Loucy (cell line): ENCODE measurements around the gene AK4.

Experiments
- H2AFZ ChIP-seq: fragments of 200-600 bp; sonication (generic); 2 replicates; pipeline ENCODE4 v1.6.0; 2016; ENCODE audit warnings: antibody characterized with exemption, mild to moderate bottlenecking, low read length, moderate library complexity
- H3F3A ChIP-seq: fragments of 200-600 bp; 2 replicates; pipeline ENCODE4 v1.6.0; 2016; ENCODE audit warnings: antibody characterized with exemption, low read depth, mild to moderate bottlenecking
- H3K27me3 ChIP-seq: fragments of 200-600 bp; sonication (generic); 2 replicates; pipeline ENCODE4 v1.6.1; 2014; ENCODE audit warnings: low read length, mild to moderate bottlenecking; ENCODE audit not compliant: insufficient read depth, poor library complexity, severe bottlenecking
- H3K36me3 ChIP-seq: fragments of 200-600 bp; sonication (generic); 2 replicates; pipeline ENCODE4 v1.6.1; 2016; ENCODE audit warnings: low read length; ENCODE audit not compliant: insufficient read depth
- H3K4me1 ChIP-seq: fragments of 200-600 bp; sonication (generic); 2 replicates; pipeline ENCODE4 v1.5.1; 2014; ENCODE audit warnings: low read length, mild to moderate bottlenecking; ENCODE audit not compliant: insufficient read depth, poor library complexity, severe bottlenecking
- H3K4me2 ChIP-seq: fragments of 200-600 bp; sonication (generic); 2 replicates; pipeline ENCODE4 v1.6.0; 2014; ENCODE audit warnings: antibody characterized with exemption, low read length, low read depth, mild to moderate bottlenecking; ENCODE audit not compliant: poor library complexity, severe bottlenecking
- H3K4me3 ChIP-seq: fragments of 200-600 bp; sonication (generic); 2 replicates; pipeline ENCODE4 v1.5.1; 2014; ENCODE audit warnings: low read length, mild to moderate bottlenecking, mixed read lengths; ENCODE audit not compliant: poor library complexity, severe bottlenecking
- H3K79me2 ChIP-seq: fragments of 200-600 bp; sonication (generic); 2 replicates; pipeline ENCODE4 v1.6.1; 2014; ENCODE audit warnings: low read length; ENCODE audit not compliant: insufficient read depth
- H3K9ac ChIP-seq: fragments of 200-600 bp; sonication (generic); 2 replicates; pipeline ENCODE4 v1.6.0; 2014; ENCODE audit warnings: mild to moderate bottlenecking, low read depth, low read length, moderate library complexity; ENCODE audit not compliant: poor library complexity, severe bottlenecking
- H3K9me2 ChIP-seq: fragments of 200-600 bp; sonication (generic); replicated peaks from 2 replicates; pipeline ENCODE4 v1.6.1; 2016; ENCODE audit warnings: low read depth, low read length, mixed read lengths
- H3K9me3 ChIP-seq: fragments of 200-600 bp; sonication (generic); 2 replicates; pipeline ENCODE4 v1.6.1; 2014; ENCODE audit warnings: mild to moderate bottlenecking, antibody characterized with exemption, low read length, low read depth; ENCODE audit not compliant: insufficient read depth
- H4K20me1 ChIP-seq: fragments of 200-600 bp; sonication (generic); 2 replicates; pipeline ENCODE4 v1.6.0; 2014; ENCODE audit warnings: antibody characterized with exemption, low read length, mild to moderate bottlenecking; ENCODE audit not compliant: insufficient read depth, poor library complexity, severe bottlenecking
- EZH2phosphoT487 ChIP-seq: fragments of 200-600 bp; IDR thresholded peaks from 2 replicates; pipeline ENCODE4 v1.6.1; 2018; ENCODE audit warnings: antibody characterized with exemption, mild to moderate bottlenecking, moderate library complexity, borderline replicate concordance
- TF ChIP-seq, protein P1 (sequence below): fragments of 200-600 bp; sonication (generic); conservative IDR thresholded peaks from 2 replicates; pipeline ENCODE4 v1.5.1; 2014; ENCODE audit warnings: mild to moderate bottlenecking, antibody characterized with exemption, low read length

AK4 gene

DNA sequence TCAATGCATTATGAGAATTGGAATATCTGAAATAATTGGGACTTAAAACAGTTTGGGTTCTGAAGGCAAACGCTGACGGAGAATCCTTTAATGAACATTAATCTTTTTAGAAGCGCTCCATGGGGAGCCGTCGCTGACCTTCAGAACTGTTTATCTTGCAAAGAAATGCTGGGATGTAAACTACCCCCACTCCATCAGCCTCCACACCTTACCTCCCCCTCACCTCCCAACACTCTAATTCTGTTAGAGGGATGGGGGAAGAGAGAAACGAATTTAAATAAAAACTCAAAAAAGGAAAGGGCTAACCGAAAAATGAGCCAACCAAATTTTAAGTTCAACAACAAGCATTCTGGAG lies 117.3 kb downstream of the AK4 start:
- no peaks in the 10 kb centered on the region for H3F3A ChIP-seq
- no peaks in the 10 kb centered on the region for H3K79me2 ChIP-seq
- H3K9ac ChIP-seq, result no peak overlapping the region
- H3K9me2 ChIP-seq, result no peaks in the 10 kb centered on the region
- H3K4me1 ChIP-seq, result peaks cover 4% of the 10 kb centered on the region
- TF ChIP-seq, protein P1, sequence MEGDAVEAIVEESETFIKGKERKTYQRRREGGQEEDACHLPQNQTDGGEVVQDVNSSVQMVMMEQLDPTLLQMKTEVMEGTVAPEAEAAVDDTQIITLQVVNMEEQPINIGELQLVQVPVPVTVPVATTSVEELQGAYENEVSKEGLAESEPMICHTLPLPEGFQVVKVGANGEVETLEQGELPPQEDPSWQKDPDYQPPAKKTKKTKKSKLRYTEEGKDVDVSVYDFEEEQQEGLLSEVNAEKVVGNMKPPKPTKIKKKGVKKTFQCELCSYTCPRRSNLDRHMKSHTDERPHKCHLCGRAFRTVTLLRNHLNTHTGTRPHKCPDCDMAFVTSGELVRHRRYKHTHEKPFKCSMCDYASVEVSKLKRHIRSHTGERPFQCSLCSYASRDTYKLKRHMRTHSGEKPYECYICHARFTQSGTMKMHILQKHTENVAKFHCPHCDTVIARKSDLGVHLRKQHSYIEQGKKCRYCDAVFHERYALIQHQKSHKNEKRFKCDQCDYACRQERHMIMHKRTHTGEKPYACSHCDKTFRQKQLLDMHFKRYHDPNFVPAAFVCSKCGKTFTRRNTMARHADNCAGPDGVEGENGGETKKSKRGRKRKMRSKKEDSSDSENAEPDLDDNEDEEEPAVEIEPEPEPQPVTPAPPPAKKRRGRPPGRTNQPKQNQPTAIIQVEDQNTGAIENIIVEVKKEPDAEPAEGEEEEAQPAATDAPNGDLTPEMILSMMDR, result no peak
- TF ChIP-seq EZH2phosphoT487, result no peak
- no peaks in the 10 kb centered on the region for H3K9me3 ChIP-seq
- H3K27me3 ChIP-seq, result no peaks in the 10 kb centered on the region
- no peak overlapping the region for H3K4me3 ChIP-seq
- H4K20me1 ChIP-seq, result no peaks in the 10 kb centered on the region
- no peak overlapping the region for H2AFZ ChIP-seq
- no peaks in the 10 kb centered on the region for H3K36me3 ChIP-seq
- no peak overlapping the region for H3K4me2 ChIP-seq

DNA sequence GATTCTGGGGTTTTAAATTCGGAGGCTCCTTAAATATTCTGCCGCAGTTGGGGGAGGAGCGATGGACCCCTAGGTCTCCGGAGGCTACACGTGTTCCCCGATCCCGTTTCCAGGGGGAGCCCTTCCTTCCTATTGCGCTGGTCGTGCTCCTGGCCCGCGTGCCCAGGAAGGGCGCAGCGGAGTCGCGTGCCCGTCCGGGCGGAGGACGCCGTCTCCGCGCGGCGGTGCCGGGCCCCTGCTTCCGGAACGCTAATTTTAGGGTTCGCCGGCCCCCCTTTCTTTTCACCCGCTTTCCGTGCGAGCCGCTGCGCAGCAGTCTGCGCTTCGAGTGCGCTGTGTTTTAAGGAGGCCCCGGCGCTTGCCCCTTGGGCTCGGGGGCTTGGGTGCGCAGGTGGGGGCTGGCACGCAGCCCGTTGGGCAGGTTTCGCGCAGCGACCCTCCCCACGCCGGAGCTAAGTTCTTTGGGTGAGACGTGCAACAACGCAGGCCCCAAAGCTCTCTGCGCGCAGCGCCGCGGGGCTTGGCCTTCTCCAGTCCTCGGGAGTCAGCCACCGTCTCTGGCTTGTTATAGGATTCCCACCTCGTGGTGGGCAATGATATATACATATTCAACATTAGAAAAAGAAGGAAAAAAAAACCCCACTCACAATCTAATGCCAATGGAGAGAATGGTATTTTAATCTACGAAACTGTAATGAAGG lies 117.8 kb downstream of the AK4 start:
- no peaks in the 10 kb centered on the region for H3K36me3 ChIP-seq
- TF ChIP-seq EZH2phosphoT487, result no peak
- TF ChIP-seq, protein P1, result no peak
- no peaks in the 10 kb centered on the region for H4K20me1 ChIP-seq
- H3K9me3 ChIP-seq, result no peaks in the 10 kb centered on the region
- H2AFZ ChIP-seq, result no peak overlapping the region
- H3K4me3 ChIP-seq, result no peak overlapping the region
- H3K4me1 ChIP-seq, result no peaks in the 10 kb centered on the region
- no peak overlapping the region for H3K4me2 ChIP-seq
- H3K9ac ChIP-seq, result no peak overlapping the region
- no peaks in the 10 kb centered on the region for H3K79me2 ChIP-seq
- H3K27me3 ChIP-seq, result no peaks in the 10 kb centered on the region
- H3K9me2 ChIP-seq, result no peaks in the 10 kb centered on the region
- H3F3A ChIP-seq, result no peaks in the 10 kb centered on the region

DNA sequence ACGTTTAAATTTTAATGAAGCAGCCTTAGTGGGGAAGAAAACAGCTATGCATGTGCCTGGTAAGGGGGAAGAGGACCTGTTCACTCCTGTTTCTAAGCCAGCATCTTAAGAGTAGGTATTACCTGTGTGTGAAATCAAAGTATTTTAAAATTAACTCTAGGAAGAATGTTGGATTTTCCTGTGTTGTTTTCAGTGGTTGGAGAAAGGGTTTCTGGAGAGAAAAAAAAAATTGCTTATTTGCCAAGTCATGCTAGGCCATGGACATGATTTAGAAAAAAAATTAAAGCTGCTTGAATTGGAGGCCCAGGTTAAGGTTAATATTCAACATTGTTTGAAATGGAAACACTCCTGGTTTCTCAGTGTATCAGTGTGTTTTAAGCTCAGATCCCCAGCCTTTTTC lies 118.5 kb downstream of the AK4 start:
- Histone ChIP-seq H3K9me2 (no peaks in the 10 kb centered on the region), H3K36me3 (no peaks in the 10 kb centered on the region), H3K4me3 (no peak overlapping the region), H3K4me1 (no peaks in the 10 kb centered on the region), H2AFZ (no peak overlapping the region), H3K9me3 (no peaks in the 10 kb centered on the region), H3K27me3 (no peaks in the 10 kb centered on the region), H4K20me1 (no peaks in the 10 kb centered on the region), H3K4me2 (no peak overlapping the region), H3F3A (no peaks in the 10 kb centered on the region), H3K79me2 (no peaks in the 10 kb centered on the region), H3K9ac (no peak overlapping the region)
- TF ChIP-seq EZH2phosphoT487, result no peak
- TF ChIP-seq, protein P1, result no peak
